GM10266 (cell line): ENCODE results near the gene LRSAM1.

ENCODE experiments used
- DNase-seq: peaks from one replicate; pipeline ENCODE4 v3.0.0; 2012; ENCODE audit errors: extremely low spot score
- CTCF ChIP-seq: IDR thresholded peaks from 2 replicates; pipeline ENCODE4 v1.5.1; 2012; ENCODE audit warnings: mild to moderate bottlenecking, low read depth; ENCODE audit not compliant: control insufficient read depth, insufficient read depth; ENCODE audit errors: missing control alignments

The LRSAM1 gene

GRCh38 chr9:127500862-127501261, 49.6 kb downstream of the LRSAM1 start:
- DNase-seq: no peak
- TF ChIP-seq CTCF: no peak

- DNase-seq: no peak
- TF ChIP-seq CTCF: no peak
Measured at GRCh38 chr9:127501821-127502343, 50.6 kb downstream of the LRSAM1 start.

- TF ChIP-seq CTCF: no peak
- DNase-seq: no peak
Measured at GRCh38 chr9:127502706-127503378, 51.5 kb downstream of the LRSAM1 start.

- DNase-seq: no peak
- no peak for TF ChIP-seq CTCF
Measured at GRCh38 chr9:127503379-127503921, 52.1 kb downstream of the LRSAM1 start.

GRCh38 chr9:127503947-127504886, 52.9 kb downstream of the LRSAM1 start:
- peak; percentile 90 for TF ChIP-seq CTCF
- peak; percentile 81 for DNase-seq

GRCh38 chr9:127504887-127505251, 53.6 kb downstream of the LRSAM1 start:
- no peak for TF ChIP-seq CTCF
- no peak for DNase-seq
